ENCODE data around the gene NDFIP2.
"Not testable (repeated sequence)": the region's sequence is repeated elsewhere in the genome, so short reads cannot be mapped to it uniquely, and the experiment has no call there.

Gene NDFIP2

DNA sequence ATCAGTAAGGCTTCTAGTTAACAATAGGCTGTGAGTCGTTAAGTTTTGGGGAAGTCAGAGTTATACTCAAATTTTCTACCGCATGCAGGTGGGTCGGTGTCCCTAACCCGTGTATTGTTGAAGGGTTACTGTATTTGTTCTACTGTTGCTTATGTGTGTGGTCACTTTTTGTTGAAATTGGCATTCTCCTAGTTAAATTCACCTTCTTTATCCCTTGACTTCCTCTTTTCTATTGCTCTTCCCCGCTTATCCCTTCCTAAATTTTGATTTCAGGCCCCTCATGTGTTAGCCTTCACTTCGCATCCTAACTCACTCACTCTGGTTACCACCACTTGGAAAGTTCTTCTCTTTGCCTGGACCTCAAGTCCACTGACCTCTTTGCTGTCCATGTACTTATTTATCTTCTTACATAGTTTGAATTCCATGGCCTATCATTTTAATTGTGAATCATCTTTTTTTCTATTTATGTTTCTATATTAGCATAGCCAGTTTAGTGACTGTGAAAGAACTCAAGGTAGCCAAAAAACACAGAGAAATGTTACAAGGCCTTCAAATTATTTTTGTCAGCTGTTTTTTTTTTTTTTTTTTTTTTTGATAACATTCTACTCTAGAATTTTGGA lies 52.9 kb downstream of the NDFIP2 start:
- no peak for DNase-seq (ENCODE audit: low read depth)

GRCh38 chr13:79534596-79534995 lies 53.6 kb downstream of the NDFIP2 start:
- no peak for DNase-seq (ENCODE audit: low read depth)

DNA sequence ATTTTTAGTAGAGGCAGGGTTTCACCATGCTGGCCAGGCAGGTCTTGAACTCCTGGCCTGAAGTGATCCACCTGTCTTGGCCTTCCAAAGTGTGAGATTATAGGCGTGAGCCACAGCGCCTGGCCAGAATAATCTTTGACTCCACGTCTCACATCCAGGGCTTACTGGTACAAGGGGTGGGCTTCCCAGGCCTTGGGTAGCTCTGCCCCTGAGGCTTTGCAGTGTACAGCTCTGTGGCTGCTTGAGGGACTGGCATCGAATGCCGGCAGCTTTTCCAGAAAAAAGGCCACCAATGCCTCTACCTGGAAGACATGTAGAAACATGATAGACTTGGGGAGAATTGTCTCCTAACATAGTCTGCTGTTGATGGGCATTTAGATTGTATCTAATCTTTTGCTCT lies 57.8 kb downstream of the NDFIP2 start:
- DNase-seq (ENCODE audit: low read depth), result no peak

GRCh38 chr13:79540504-79540903 lies 59.5 kb downstream of the NDFIP2 start:
- DNase-seq (ENCODE audit: low read depth), result no peak

- no peak for DNase-seq (ENCODE audit: low read depth)
These were observed 60.6 kb downstream of the NDFIP2 start for GRCh38 chr13:79541426-79542049.

GRCh38 chr13:79543883-79544282 lies 62.9 kb downstream of the NDFIP2 start:
- DNase-seq (ENCODE audit: low read depth), result no peak

- DNase-seq (ENCODE audit: low read depth), result no peak
These were observed 66.5 kb downstream of the NDFIP2 start for GRCh38 chr13:79547211-79548195.

GRCh38 chr13:79548902-79549301 lies 67.9 kb downstream of the NDFIP2 start:
- DNase-seq (ENCODE audit: low read depth), result no peak

DNA sequence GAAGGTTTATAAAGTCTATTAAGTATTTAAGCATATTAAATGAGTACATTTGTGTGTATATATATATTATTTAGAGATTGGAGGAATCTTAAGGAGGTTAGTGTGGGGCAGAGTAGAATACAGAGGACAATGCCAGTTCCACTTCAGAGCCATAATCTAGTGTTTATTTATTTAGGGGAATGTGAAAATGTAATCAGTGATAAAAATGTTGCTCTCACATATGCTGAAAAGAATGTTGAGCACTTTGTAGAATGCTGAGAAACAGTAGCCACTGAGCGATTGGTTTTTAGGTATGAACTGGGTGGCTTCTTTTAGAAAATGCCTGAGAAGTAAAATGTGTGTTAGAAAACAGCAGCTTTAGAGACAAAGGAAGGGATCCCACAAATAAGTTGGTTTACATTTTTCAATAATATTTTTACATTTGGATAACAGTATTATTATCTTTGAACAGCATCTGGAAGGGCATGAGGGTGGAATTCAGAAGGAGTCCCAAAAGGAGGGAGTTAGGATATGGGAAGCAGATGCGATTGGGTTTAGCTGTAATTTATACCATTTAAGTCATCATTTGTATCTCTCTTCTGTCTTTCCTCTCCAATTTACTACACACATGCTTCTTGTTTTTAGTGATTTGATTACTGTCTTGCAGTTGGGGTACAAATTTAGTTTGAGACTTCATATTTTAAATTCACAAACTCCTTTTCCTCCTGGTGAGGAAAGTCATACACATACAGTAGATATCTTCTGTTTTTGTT lies 68.6 kb downstream of the NDFIP2 start:
- DNase-seq (ENCODE audit: low read depth), result no peak

GRCh38 chr13:79557666-79558065 lies 76.7 kb downstream of the NDFIP2 start:
- no peak for DNase-seq (ENCODE audit: low read depth)

- no peak for DNase-seq (ENCODE audit: low read depth)
These were observed 80.0 kb downstream of the NDFIP2 start for GRCh38 chr13:79560954-79561353.

DNA sequence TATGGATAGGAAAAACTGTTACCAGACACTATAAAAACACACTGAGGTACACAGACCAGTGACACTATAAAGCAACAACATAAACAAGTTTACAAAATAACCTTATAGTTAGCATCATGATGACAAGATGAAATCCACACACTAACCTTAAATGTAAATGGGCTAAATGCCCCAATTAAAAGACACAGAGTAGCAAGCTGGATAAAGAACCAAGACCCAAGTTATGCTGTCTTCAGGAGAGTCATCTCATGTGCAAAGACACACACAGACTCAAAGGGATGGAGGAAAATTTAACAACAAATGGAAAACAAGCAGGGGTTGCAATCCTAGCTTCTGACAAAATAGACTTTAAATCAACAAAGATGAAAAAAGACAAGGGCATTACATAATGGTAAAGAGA lies 81.6 kb downstream of the NDFIP2 start:
- DNase-seq (ENCODE audit: low read depth), result no peak

GRCh38 chr13:79566118-79566517 lies 85.2 kb downstream of the NDFIP2 start:
- DNase-seq (ENCODE audit: low read depth), result no peak

DNA sequence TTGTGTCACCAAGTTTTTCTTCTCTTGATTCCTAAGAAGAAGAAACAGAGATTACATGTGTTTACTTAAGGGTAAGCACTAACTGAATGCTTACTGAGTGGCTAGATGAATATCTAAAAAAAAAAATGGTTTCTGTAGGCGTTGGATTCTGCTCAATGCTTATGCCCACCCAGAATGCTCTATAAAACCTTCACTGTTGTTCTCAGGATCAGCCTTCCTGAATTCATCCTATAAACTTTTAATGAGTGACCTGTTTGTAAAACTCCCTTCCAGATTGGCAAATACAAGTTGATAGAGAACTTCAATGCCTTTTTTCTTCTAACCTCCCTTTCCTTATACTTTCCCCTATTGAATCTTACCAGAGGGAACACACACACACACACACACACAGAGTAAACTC lies 90.2 kb downstream of the NDFIP2 start:
- no peak for DNase-seq (ENCODE audit: low read depth)

DNA sequence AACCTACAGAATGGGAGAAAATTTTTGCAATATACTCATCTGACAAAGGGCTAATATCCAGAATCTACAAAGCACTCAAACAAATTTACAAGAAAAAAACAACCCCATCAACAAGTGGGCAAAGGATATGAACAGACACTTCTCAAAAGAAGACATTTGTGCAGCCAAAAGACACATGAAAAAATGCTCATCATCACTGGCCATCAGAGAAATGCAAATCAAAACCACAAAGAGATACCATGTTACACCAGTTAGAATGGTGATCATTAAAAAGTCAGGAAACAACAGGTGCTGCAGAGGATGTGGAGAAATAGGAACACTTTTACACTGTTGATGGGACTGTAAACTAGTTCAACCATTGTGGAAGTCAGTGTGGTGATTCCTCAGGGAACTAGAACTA lies 92.9 kb downstream of the NDFIP2 start:
- not testable (repeated sequence) for DNase-seq (ENCODE audit: low read depth)

GRCh38 chr13:79581870-79582315 lies 100.9 kb downstream of the NDFIP2 start:
- DNase-seq (ENCODE audit: low read depth), result no peak

GRCh38 chr13:79582896-79583295 lies 101.9 kb downstream of the NDFIP2 start:
- no peak for DNase-seq (ENCODE audit: low read depth)

DNA sequence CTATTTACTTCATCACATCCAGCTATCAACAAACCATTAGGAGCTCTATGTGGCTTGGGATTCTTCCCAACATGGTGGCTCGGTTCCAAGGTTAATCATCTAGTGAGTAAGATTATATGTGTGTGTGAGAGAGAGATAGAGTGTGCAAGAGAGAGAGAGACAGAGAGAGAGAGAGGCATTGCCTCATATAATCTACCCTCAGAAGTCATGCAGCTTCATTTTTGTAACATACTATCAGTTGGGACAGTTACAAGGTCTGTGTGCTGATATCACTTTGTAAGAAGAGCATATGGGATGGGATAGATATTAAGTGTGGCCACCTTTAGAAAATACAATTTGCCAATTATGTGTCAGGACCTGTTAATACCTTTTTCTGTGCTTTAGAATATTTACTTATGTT lies 104.1 kb downstream of the NDFIP2 start:
- no peak for DNase-seq (ENCODE audit: low read depth)

DNA sequence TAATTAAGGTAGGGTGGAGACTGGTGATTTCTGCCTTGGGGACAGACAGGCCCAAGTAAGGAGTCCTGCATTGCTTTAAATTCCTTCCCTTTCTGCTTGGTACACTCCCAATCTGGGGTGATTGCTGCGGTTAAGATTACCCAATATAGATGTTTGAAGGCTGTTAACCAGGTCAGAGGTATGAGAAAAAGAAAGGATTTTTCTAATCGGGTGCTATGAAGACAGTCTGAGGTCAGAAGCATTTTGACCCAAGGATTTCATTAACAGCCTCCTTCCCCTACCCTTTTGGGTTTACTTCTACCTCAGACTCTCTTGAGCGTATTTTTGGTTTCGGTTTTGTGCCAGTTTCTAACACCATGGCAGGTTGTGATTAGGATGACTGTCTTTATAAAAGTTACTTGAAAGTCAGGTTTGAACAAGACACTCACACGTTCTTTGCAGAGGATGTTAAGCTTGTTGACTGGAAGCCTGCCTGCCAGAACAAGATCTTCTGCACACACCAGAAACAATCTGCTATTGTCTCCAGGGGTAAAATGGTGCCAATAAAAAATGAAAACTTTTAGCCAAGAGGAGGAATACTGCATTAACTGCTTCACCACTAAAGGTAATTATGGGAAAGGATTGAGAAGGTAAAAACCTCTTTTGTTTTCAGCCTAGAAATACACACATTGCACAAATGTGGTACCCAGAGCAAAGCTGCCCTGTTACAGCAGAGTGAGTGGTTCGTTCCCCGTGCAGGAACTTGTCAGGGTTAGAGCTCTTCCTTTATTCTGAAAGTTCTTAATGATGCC lies 108.8 kb downstream of the NDFIP2 start:
- DNase-seq (ENCODE audit: low read depth), result no peak

- no peak for DNase-seq (ENCODE audit: low read depth)
These were observed 109.4 kb downstream of the NDFIP2 start for GRCh38 chr13:79590394-79590676.

GRCh38 chr13:79591493-79591892 lies 110.5 kb downstream of the NDFIP2 start:
- no peak for DNase-seq (ENCODE audit: low read depth)

DNA sequence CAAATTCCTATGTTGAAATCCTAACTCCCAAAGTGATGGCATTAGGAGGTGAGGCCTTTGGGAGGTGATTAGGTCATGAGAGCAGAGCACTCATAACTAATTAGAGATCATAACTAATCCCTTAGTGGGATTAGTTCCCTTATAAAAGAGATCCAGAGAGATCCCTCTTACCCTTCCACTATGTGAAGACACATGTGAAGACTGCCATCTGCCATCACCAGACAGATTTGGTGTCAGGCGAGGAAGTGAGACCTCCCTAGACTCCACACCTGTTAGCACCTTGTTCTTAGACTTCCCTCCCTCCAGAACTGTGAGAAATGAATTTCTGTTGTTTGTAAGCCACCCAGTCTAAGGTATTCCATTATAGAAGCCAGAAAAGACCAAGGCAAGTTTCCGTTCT lies 112.2 kb downstream of the NDFIP2 start:
- no peak for DNase-seq (ENCODE audit: low read depth)
